GM19099 (cell line): ENCODE measurements around the gene SLC44A1.
A peak's percentile ranks its signal among the peaks of the same experiment; 100 is the strongest.

Source experiments
- POLR2A ChIP-seq: IDR thresholded peaks from 3 replicates; pipeline ENCODE4 v1.6.1; 2011; ENCODE audit warnings: low read depth; ENCODE audit not compliant: insufficient read length; ENCODE audit errors: extremely low read depth

Gene SLC44A1

DNA sequence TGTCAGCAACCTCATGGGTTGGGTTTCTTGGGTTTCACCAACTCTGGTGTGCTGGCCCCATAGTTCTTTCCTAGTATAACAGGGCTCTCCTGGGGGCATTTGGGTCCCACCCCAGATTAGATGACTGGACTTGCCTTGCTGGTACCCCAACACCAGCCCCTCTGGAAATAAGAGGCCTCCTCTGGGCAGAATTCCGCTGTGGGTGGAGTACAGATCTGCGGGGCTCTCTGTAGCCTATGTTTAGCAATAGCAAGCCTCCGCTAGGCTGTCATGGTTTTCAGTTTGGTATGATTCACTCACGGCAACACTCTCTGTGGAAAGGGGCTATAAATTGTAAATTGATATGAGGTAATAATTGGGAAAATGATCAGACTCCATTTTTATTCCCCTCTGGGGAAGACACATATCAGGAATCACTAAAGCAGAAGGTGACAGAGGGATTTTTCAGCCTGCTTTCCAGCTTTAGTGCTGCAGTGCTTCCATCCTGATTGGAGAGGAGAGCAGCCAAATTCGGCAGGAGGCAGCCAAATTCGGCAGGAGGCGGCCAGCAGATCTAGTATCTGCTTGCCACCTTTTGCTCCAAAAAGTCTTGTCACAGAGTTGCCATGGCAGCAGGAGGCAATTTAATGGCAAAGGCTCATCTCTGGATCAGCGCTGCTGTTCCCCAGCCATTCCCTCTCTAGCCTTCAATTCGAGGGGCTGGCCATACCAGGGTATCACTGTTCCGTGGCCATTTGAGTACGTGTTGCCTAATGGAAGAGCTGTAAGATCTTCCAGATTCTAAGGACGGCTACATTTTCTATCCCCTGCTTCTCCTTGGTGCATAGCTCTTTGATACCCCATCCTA lies 84.6 kb downstream of the SLC44A1 start:
- no peak for TF ChIP-seq POLR2A

DNA sequence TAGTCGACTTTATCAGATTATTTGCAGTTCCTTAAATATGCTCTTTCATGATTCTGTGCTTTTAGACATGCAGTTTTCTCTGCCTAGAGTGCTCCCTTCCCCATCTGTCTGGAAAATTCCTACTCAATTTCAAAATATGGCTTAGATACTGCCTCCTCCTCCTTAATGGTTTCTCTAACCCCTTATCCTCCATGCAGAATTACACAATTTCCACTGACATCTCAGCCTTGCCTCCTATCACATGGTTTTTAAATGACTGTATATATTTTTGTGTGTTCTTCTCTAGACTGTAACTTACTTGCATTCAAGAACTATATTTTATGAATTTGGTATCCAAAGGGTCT lies 85.2 kb downstream of the SLC44A1 start:
- no peak for TF ChIP-seq POLR2A

DNA sequence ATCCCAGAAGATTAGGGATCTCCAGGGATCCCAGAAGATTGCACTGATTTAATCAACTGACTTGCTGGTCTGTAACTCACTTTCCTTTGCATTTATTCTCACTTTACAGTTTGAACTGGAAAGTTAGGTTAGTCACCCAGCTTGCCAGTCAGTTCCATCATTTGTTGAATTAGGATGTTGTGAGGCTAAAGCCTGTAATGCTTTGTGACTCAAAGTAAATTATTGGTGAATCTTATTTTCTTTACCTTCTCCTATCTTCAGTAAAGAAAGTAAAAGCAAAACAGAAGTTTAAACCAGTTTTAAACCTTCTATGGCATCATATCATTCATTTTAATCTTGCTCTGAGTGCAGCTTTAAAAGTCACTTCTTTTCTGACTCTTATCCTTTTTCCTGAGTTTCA lies 85.8 kb downstream of the SLC44A1 start:
- no peak for TF ChIP-seq POLR2A

DNA sequence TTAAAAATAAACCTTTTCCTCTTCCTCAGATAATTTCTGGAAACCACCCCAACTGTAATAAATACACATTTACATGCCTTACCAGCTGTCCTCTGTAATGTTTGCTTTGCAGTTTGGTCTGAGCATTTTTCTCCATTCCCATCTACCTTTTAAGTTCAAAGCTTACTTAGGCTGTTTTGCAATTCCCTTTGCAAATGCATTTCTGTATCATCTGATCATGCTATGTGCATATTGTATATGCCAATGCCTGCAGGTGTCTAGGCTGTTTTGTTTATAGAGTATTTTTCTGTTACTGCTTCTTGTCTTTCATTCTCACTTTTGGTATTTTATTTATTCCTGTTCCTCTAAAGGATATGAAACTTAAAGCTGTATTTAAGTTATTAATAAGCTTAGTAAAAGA lies 86.3 kb downstream of the SLC44A1 start:
- TF ChIP-seq POLR2A = peak; percentile 29

DNA sequence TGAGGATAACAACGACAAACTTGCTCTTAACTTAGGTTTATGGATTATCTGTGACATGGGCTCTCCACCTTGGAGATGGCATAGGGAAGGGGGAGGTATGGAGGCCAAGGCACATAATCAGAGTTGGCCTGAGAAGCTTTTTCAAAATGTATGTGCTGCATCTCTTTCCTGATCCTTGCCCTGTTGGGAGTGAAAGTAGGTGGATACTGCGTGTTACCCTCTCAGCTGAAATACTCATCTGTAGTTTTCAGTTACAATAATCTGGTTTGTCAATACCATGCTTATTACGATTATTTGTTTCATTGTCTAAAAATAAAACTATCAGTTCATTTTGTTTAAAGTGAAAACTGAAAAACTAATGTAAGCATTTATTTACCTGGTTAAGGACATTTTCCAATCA lies 86.7 kb downstream of the SLC44A1 start:
- no peak for TF ChIP-seq POLR2A

DNA sequence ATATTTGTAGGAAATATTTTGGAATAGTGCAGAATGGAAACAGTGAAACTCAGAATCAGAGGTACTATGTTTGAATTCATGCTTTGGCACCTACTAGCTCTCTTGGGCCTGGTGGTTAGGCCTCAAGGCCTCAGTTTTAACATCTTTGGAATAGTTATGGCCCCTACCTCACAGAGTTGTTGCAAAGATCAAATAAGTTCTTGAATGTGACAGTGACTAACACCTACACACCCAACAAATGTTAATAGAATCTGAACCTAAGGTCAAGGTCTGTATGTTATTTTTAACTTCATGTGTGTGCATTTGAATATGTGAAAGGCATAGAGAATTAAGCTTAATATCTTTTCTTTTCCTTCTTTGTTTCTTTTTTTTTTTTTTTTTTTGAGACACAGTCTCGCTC lies 87.3 kb downstream of the SLC44A1 start:
- TF ChIP-seq POLR2A = no peak

DNA sequence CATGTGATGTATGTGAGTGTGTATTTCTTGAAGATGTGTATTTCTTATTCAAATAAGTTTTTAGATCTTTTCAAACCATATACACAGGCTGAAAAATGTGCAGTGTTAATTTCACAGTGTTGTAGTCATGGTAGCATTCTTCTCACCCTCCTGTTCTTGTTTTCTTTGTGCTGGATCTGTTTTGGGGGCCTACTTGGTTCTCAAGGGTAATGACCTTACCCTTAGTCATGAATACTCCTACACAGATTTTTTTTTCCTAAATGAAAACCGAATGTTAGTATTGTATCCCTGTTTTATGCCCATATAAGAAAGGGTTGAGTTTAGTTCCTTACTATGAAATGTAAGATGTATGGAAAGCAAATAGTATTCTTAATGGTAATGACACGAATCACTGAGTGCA lies 88.0 kb downstream of the SLC44A1 start:
- no peak for TF ChIP-seq POLR2A

DNA sequence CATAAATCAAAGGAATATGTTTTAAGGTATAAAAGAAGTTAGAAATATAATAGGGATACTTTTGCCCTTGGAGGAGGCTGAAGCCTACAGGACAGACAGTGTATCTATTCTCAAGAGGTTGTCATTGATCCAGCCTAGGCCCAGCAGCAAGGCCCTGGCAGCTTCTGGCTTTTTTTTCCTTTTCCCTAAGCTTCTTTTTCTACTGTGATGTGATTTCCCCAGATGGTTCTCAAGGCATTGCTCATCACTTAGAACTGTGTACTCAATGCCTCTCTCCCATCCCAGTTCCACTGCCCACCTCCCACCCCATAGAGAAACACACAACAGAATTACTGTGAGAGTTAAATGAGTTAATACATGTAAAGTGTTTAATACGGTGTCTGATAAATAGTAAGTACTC lies 88.6 kb downstream of the SLC44A1 start:
- no peak for TF ChIP-seq POLR2A

DNA sequence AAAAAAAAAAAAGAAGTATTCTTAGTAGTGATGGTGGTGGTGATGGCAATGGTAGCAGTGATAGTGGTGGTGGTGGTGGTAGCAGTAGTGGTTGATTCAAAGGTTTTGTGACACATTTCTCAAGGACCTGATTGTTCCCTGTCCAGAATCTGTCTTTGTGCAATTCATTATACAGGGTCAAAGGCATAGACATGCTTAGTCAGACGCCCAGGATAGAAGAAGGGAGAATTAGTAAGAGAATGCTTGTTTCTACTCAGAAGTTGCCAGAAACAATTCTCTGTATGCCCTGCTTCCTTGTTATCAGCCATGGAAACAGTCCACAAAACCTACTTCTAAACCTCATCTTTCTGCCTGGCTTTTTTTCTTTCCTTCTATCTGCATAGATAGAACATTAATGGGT lies 89.4 kb downstream of the SLC44A1 start:
- TF ChIP-seq POLR2A = no peak

DNA sequence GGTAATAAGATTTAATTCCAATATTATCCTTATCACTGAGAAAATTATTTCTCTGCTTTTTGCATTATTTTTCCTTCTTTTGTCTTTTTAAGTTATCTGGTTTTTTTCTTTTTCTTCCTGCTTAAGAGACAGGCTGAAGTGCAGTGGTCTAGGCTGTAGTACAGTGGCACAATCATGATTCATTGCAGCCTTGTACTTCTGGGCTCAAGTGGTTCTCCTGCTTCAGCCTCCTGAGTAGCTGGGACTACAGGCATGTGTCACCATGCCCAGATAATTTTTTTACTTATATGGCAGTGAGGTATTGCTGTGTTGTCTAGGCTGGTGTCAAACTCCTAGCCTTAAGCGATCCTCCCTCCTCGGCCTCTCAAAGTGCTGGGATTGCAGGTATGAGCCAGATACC lies 93.9 kb downstream of the SLC44A1 start:
- TF ChIP-seq POLR2A = no peak

DNA sequence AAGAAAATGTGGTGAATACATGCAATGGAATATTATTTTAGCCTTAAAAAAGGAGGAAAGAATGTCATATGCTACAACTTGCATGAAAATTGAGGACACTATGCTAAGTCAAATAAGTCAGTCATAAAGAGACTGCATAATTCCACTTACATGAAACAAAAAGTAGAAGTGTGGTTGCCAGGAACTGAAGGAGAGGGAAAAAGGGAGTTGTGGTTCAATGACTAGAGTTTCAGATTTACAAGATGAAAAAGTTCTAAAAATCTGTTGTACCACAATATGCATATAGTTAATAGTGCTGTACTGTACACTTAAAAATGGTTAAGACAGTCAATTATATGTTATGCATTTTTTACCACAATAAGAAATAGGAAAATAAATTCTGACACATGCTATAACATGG lies 95.4 kb downstream of the SLC44A1 start:
- TF ChIP-seq POLR2A = no peak

DNA sequence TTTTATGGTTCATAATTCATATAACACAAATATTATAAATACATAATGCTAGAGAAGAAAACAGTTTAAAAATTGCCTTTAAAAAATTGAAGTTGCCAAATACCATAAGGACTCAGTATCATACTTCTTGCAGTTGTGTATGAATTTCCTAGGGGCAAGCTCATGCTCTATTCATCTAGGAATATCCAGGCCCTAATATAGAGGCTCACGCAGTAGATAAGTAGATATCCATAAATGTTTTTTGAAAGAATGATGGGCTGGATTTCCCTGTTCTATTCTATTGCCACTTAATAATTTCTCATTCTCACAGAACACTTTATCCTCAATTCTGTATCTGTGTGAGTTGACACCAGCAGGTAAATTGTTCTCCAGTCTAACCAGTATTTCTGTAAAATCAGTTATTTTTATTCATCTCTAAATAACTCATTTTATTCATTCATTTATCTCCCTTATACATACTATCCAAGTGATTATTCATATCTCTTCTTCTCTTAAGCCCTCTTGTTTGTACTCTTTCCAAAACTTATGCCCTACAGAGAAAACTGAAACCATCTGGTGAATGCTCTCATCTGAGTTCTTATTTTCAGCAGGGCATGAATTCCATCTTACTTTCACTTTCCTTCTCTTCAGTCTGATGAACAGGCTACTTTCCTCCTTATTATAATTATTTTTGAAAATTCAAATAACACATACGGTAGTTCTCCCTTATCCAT lies 97.1 kb downstream of the SLC44A1 start:
- TF ChIP-seq POLR2A = no peak

DNA sequence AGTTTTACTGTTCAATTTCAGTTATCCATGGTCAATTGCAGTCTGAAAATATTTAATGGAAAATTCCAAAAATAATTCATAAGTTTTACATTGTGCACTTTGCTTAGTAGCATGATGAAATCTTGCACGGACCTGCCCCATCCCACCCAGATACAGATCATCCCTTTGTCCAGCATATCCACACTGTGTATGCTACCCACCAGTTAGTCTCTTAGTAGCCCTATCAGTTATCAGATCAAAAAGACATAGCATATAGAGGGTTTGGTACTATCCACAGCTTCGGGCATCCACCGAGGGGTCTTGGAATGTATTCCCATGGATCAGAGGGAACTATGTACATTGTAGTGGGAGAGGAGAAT lies 97.7 kb downstream of the SLC44A1 start:
- no peak for TF ChIP-seq POLR2A

DNA sequence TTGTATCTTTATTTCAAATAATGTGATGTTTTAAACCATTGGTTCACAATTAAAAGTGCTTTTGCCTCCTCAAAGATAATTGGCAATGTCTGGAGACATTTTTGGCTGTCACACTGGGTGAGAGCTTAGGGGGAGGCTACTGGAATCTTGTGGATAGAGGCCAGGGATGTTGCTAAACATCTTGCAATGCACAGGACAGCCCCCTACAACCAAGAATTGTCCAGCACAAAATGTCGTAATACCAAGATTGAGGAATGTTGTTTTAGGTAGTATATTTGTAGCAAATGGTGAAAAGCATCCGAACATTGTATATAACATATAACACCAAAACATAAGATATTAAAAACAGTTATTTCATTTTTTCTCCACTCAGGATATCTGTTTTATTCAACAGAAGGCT lies 99.8 kb downstream of the SLC44A1 start:
- TF ChIP-seq POLR2A = no peak

DNA sequence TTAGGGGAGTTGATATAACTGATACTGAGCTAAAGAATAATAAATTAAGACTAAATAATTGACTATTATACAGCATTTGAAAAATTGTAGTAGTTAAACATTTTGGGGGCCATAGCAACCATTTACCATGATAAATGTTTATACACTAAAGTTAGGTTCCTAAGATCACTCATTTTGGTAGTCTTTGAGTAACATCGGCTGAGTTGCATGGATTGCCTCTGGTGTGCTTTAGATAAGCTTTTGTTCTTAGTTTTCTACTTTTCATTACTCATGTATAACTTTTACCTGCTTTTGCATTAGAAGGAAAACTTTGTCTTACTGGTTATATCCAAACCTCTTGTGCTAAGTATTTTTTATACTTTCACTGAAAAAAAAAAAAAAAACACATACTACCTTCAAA lies 101.2 kb downstream of the SLC44A1 start:
- no peak for TF ChIP-seq POLR2A

DNA sequence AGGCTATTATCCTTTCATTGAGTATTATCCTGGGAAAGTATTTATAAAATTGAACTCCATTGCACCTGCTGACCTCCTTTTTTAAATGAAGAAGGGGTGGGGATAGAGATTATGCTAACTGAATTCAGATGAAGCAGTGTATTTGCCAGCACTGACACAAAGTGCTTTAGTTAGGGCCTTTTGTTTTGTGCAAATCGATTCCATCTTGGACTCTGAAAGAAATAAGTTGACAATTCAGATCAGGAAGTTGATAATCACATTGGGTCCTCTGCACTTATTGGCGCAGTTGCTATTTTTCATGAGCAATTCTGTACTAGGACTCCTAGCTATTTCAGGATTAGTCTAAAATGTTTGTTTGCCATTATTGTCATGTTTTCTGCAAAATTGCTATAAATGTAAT lies 101.8 kb downstream of the SLC44A1 start:
- TF ChIP-seq POLR2A = no peak
